H9 (cell line): ENCODE measurements around the gene MT1M. TPM values are rescaled to one million over a fixed set of nuclear protein-coding genes. Genes with fewer than 3 reads are reported as not detected.

Experiments
- DNase-seq: peaks from one replicate; pipeline ENCODE4 v3.0.0-alpha.2; 2017
- H2AFZ ChIP-seq: one replicate; pipeline ENCODE4 v1.6.1; 2013; ENCODE audit warnings: mild to moderate bottlenecking, low read length, control low read depth, moderate library complexity
- H2AK5ac ChIP-seq: 2 replicates; pipeline ENCODE4 v1.6.1; 2013; ENCODE audit warnings: low read length, control low read depth, mixed read lengths; ENCODE audit not compliant: insufficient read length
- H2BK120ac ChIP-seq: one replicate; pipeline ENCODE4 v1.6.1; 2013; ENCODE audit warnings: low read depth, mild to moderate bottlenecking, low read length, control low read depth, inconsistent platforms; ENCODE audit not compliant: poor library complexity, severe bottlenecking
- H2BK12ac ChIP-seq: 2 replicates; pipeline ENCODE4 v1.6.1; 2013; ENCODE audit warnings: low read length, control low read depth, mixed read lengths, low read depth; ENCODE audit not compliant: insufficient read length
- H2BK15ac ChIP-seq: 2 replicates; pipeline ENCODE4 v1.6.1; 2013; ENCODE audit warnings: low read depth, low read length, control low read depth
- H2BK20ac ChIP-seq: one replicate; pipeline ENCODE4 v1.6.1; 2013; ENCODE audit warnings: low read depth, mild to moderate bottlenecking, low read length, control low read depth, inconsistent platforms; ENCODE audit not compliant: poor library complexity, severe bottlenecking
- H2BK5ac ChIP-seq: 2 replicates; pipeline ENCODE4 v1.6.1; 2013; ENCODE audit warnings: low read length, control low read depth, mixed read lengths; ENCODE audit not compliant: insufficient read length
- H3K14ac ChIP-seq: 2 replicates; pipeline ENCODE4 v1.6.1; 2013; ENCODE audit warnings: low read length, control low read depth; ENCODE audit not compliant: insufficient read depth
- H3K18ac ChIP-seq: 2 replicates; pipeline ENCODE4 v1.6.1; 2013; ENCODE audit warnings: low read depth, mild to moderate bottlenecking, mixed read lengths, low read length, control low read depth; ENCODE audit not compliant: insufficient read length
- H3K23ac ChIP-seq: 2 replicates; pipeline ENCODE4 v1.6.1; 2013; ENCODE audit warnings: low read length, control low read depth, mixed read lengths, low read depth; ENCODE audit not compliant: insufficient read length
- H3K23me2 ChIP-seq: 2 replicates; pipeline ENCODE4 v1.6.1; 2013; ENCODE audit warnings: low read depth, mild to moderate bottlenecking, mixed read lengths, low read length, control low read depth; ENCODE audit not compliant: insufficient read length, poor library complexity, severe bottlenecking
- H3K27ac ChIP-seq: 2 replicates; pipeline ENCODE4 v1.5.1; 2013; ENCODE audit warnings: low read length, control low read depth, mixed read lengths, low read depth; ENCODE audit not compliant: insufficient read length
- H3K27me3 ChIP-seq: 2 replicates; pipeline ENCODE4 v1.6.1; 2013; ENCODE audit warnings: low read length, control low read depth, inconsistent platforms; ENCODE audit not compliant: insufficient read depth
- H3K4ac ChIP-seq: 2 replicates; pipeline ENCODE4 v1.6.1; 2013; ENCODE audit warnings: low read depth, mild to moderate bottlenecking, control low read depth, inconsistent platforms, low read length, moderate library complexity
- H3K4me1 ChIP-seq: 2 replicates; pipeline ENCODE4 v1.6.1; 2013; ENCODE audit warnings: low read length, control low read depth, inconsistent platforms; ENCODE audit not compliant: insufficient read depth
- H3K4me2 ChIP-seq: 2 replicates; pipeline ENCODE4 v1.6.1; 2013; ENCODE audit warnings: low read length, control low read depth, mixed read lengths; ENCODE audit not compliant: insufficient read length, insufficient read depth
- H3K56ac ChIP-seq: 2 replicates; pipeline ENCODE4 v1.6.1; 2013; ENCODE audit warnings: low read depth, mild to moderate bottlenecking, mixed read lengths, low read length, control low read depth; ENCODE audit not compliant: insufficient read length
- H3K79me1 ChIP-seq: 2 replicates; pipeline ENCODE4 v1.6.1; 2013; ENCODE audit warnings: low read depth, mild to moderate bottlenecking, moderate library complexity, low read length, control low read depth, inconsistent platforms; ENCODE audit not compliant: insufficient read depth, poor library complexity, severe bottlenecking
- H3K79me2 ChIP-seq: 2 replicates; pipeline ENCODE4 v1.6.1; 2013; ENCODE audit warnings: low read length, control low read depth, inconsistent platforms; ENCODE audit not compliant: insufficient read depth
- H3K9ac ChIP-seq: 2 replicates; pipeline ENCODE4 v1.6.1; 2013; ENCODE audit warnings: low read length, control low read depth, mixed read lengths; ENCODE audit not compliant: insufficient read length; ENCODE audit errors: extremely low read depth
- H3K9me3 ChIP-seq: one replicate; pipeline ENCODE4 v1.6.1; 2013; ENCODE audit warnings: low read depth, low read length, inconsistent platforms; ENCODE audit not compliant: control insufficient read depth
- H3T11ph ChIP-seq: one replicate; pipeline ENCODE4 v1.6.1; 2013; ENCODE audit warnings: mild to moderate bottlenecking, low read length, control low read depth, inconsistent platforms
- H4K20me1 ChIP-seq: one replicate; pipeline ENCODE4 v1.6.1; 2013; ENCODE audit not compliant: control insufficient read depth, insufficient read length, insufficient read depth
- H4K5ac ChIP-seq: 2 replicates; pipeline ENCODE4 v1.6.1; 2013; ENCODE audit warnings: low read depth, mild to moderate bottlenecking, mixed read lengths, low read length, control low read depth; ENCODE audit not compliant: insufficient read length
- H4K8ac ChIP-seq: replicated peaks from 2 replicates; pipeline ENCODE4 v1.6.1; 2013; ENCODE audit warnings: low read length, control low read depth, mixed read lengths, low read depth; ENCODE audit not compliant: insufficient read length
- H4K91ac ChIP-seq: 2 replicates; pipeline ENCODE4 v1.6.1; 2013; ENCODE audit warnings: low read depth, mild to moderate bottlenecking, moderate library complexity, mixed read lengths, low read length, control low read depth; ENCODE audit not compliant: insufficient read length
- H3K27ac Mint-ChIP-seq, 3 experiments: 2 replicates in 2 of 3; 3 replicates in 1 of 3; pipeline ENCODE4 v1.8.0; 2020 to 2021; ENCODE audit warnings: mixed read lengths in 3 of 3, mild to moderate bottlenecking in 1 of 3, moderate library complexity in 1 of 3
- H3K27me3 Mint-ChIP-seq: 2 replicates; pipeline ENCODE4 v1.8.0; 2021; ENCODE audit warnings: low read depth, mild to moderate bottlenecking, moderate library complexity, mixed read lengths
- H3K36me3 Mint-ChIP-seq, 3 experiments: 2 replicates in 2 of 3; 3 replicates in 1 of 3; pipeline ENCODE4 v1.8.0; 2020 to 2021; ENCODE audit warnings: low read depth in 3 of 3, mixed read lengths in 3 of 3; ENCODE audit not compliant: insufficient read depth in 1 of 3
- H3K4me1 Mint-ChIP-seq, 2 experiments: 2 replicates each; pipeline ENCODE4 v1.8.0; 2020; ENCODE audit warnings: mixed read lengths in 2 of 2
- H3K4me3 Mint-ChIP-seq, 2 experiments: 2 replicates in 1 of 2; 3 replicates in 1 of 2; pipeline ENCODE4 v1.8.0; 2020 to 2021; ENCODE audit warnings: mild to moderate bottlenecking in 2 of 2, mixed read lengths in 2 of 2, moderate library complexity in 1 of 2
- H3K9me3 Mint-ChIP-seq, 2 experiments: 2 replicates in 1 of 2; 3 replicates in 1 of 2; pipeline ENCODE4 v1.8.0; 2020; ENCODE audit warnings: mild to moderate bottlenecking in 2 of 2, mixed read lengths in 2 of 2, moderate library complexity in 1 of 2
- WGBS: extraction: QIAGEN DNeasy Blood & Tissue Kit; methylation state at CpG from one replicate; pipeline ENCODE4 v1.1.7; 2013; ENCODE audit warnings: missing lambda C conversion rate, low lambda C conversion rate, mixed read lengths; ENCODE audit not compliant: insufficient read length; ENCODE audit errors: extremely low coverage; 5-methylcytosine and 5-hydroxymethylcytosine counted together
- total RNA-seq: library from RNA; stranded (reverse); gene quantifications from 2 replicates; pipeline ENCODE4 v1.2.1, GENCODE V29; 2021
- TF ChIP-seq, protein P1 (sequence below): fragments of 200-600 bp; sonication (generic); conservative IDR thresholded peaks from 3 replicates; pipeline ENCODE4 v1.8.0; 2021; ENCODE audit warnings: antibody characterized with exemption, mild to moderate bottlenecking

Gene MT1M
- total RNA-seq, 1 experiment from 2014 or later = 1.4 TPM

- no peak overlapping the region for H4K8ac ChIP-seq
- H3K9me3 ChIP-seq = no peaks in the 10 kb centered on the region
- TF ChIP-seq, protein P1, sequence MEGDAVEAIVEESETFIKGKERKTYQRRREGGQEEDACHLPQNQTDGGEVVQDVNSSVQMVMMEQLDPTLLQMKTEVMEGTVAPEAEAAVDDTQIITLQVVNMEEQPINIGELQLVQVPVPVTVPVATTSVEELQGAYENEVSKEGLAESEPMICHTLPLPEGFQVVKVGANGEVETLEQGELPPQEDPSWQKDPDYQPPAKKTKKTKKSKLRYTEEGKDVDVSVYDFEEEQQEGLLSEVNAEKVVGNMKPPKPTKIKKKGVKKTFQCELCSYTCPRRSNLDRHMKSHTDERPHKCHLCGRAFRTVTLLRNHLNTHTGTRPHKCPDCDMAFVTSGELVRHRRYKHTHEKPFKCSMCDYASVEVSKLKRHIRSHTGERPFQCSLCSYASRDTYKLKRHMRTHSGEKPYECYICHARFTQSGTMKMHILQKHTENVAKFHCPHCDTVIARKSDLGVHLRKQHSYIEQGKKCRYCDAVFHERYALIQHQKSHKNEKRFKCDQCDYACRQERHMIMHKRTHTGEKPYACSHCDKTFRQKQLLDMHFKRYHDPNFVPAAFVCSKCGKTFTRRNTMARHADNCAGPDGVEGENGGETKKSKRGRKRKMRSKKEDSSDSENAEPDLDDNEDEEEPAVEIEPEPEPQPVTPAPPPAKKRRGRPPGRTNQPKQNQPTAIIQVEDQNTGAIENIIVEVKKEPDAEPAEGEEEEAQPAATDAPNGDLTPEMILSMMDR = no peak
- no peak overlapping the region for H3K56ac ChIP-seq
- H3K4me1 ChIP-seq = peaks cover 2% of the 10 kb centered on the region; the same call in 1 of the 2 replicates
- Mint-ChIP-seq H3K36me3 (no peaks in the 10 kb centered on the region), H3K27me3 (peaks cover 78% of the 10 kb centered on the region), H3K4me3 (no peak overlapping the region), H3K27ac (no peak overlapping the region), H3K4me1 (peaks cover 27 to 33% of the 10 kb centered on the region in 2 experiments), H3K9me3 (no peaks in the 10 kb centered on the region)
- no peak overlapping the region for H3K18ac ChIP-seq
- no peak overlapping the region for H4K91ac ChIP-seq
- H2AK5ac ChIP-seq = no peak overlapping the region
- H4K5ac ChIP-seq = no peak overlapping the region
- peaks cover 8% of the 10 kb centered on the region for H3K23me2 ChIP-seq
- H3K27ac ChIP-seq = no peak overlapping the region
- no peaks in the 10 kb centered on the region for H3K79me1 ChIP-seq
- H3K14ac ChIP-seq = no peak overlapping the region
- no peak overlapping the region for H3K4me2 ChIP-seq
- H2AFZ ChIP-seq = no peak overlapping the region
- DNase-seq = no peak
- no peak overlapping the region for H2BK120ac ChIP-seq
- no peaks in the 10 kb centered on the region for H4K20me1 ChIP-seq
- no peak overlapping the region for H2BK20ac ChIP-seq
- no peak overlapping the region for H3K4ac ChIP-seq
- no peak overlapping the region for H3K9ac ChIP-seq
- H3T11ph ChIP-seq = no peak overlapping the region
- H3K27me3 ChIP-seq = peaks cover 14% of the 10 kb centered on the region; the same call in 1 of the 2 replicates
- no peak overlapping the region for H2BK5ac ChIP-seq
- H3K23ac ChIP-seq = no peak overlapping the region
- no peaks in the 10 kb centered on the region for H3K79me2 ChIP-seq
- no peak overlapping the region for H2BK15ac ChIP-seq
- WGBS = no CpG with 5 or more reads among the region's 4 CpGs
- H2BK12ac ChIP-seq = no peak overlapping the region
Measured at GRCh38 chr16:56604966-56605365, 27.5 kb upstream of the MT1M start.
